ELR (cell line): ENCODE measurements around the gene AGPAT2.
A peak's percentile ranks its signal among the peaks of the same experiment; 100 is the strongest.

Experiments
- DNase-seq: peaks from one replicate; pipeline ENCODE4 v3.0.0-alpha.2; 2015; ENCODE audit warnings: low read depth

AGPAT2 gene

GRCh38 chr9:136686794-136687711 lies at the start of gene AGPAT2:
Gene AGPAT2 (minus strand): TSS chr9:136687457. CDS start chr9:136687357, 100 bp downstream.
- peak; percentile 59 for DNase-seq

GRCh38 chr9:136735812-136736480 lies 48.7 kb upstream of the AGPAT2 start:
- no peak for DNase-seq

GRCh38 chr9:136734837-136735496 lies 47.7 kb upstream of the AGPAT2 start:
- DNase-seq = no peak

GRCh38 chr9:136733611-136734010 lies 46.4 kb upstream of the AGPAT2 start:
- no peak for DNase-seq

- DNase-seq = no peak
These were observed 45.4 kb upstream of the AGPAT2 start for GRCh38 chr9:136732444-136733178.

GRCh38 chr9:136729926-136730325 lies 42.7 kb upstream of the AGPAT2 start:
- DNase-seq = no peak

GRCh38 chr9:136729144-136729543 lies 41.9 kb upstream of the AGPAT2 start:
- DNase-seq = no peak

GRCh38 chr9:136728548-136729123 lies 41.4 kb upstream of the AGPAT2 start:
- DNase-seq = peak; percentile 68

- peak; percentile 88 for DNase-seq
These were observed 40.9 kb upstream of the AGPAT2 start for GRCh38 chr9:136728080-136728547.

GRCh38 chr9:136726631-136727191 lies 39.5 kb upstream of the AGPAT2 start:
- peak; percentile 66 for DNase-seq

- peak; percentile 31 for DNase-seq
These were observed 38.9 kb upstream of the AGPAT2 start for GRCh38 chr9:136726118-136726517.

- peak; percentile 81 for DNase-seq
These were observed 38.4 kb upstream of the AGPAT2 start for GRCh38 chr9:136725612-136726011.

GRCh38 chr9:136724772-136725171 lies 37.5 kb upstream of the AGPAT2 start:
- no peak for DNase-seq

- DNase-seq = no peak
These were observed 36.7 kb upstream of the AGPAT2 start for GRCh38 chr9:136723989-136724388.

- DNase-seq = peak; percentile 42
These were observed 36.2 kb upstream of the AGPAT2 start for GRCh38 chr9:136723362-136723976.

- peak; percentile 33 for DNase-seq
These were observed 35.7 kb upstream of the AGPAT2 start for GRCh38 chr9:136722969-136723356.

GRCh38 chr9:136722093-136722968 lies 35.1 kb upstream of the AGPAT2 start:
- no peak for DNase-seq

- peak; percentile 91 for DNase-seq
These were observed 34.3 kb upstream of the AGPAT2 start for GRCh38 chr9:136721339-136722092.

GRCh38 chr9:136720898-136721338 lies 33.7 kb upstream of the AGPAT2 start:
- no peak for DNase-seq
